ENCODE data around the gene AIPL1. TPM values are rescaled to one million over a fixed set of nuclear protein-coding genes. Genes with fewer than 3 reads are reported as not detected.

AIPL1 gene
- total and polyA plus RNA-seq, 10 of the 15 experiments (the other 5 are each of a cell fraction or from before 2014, with no cell fraction given): not detected

DNA sequence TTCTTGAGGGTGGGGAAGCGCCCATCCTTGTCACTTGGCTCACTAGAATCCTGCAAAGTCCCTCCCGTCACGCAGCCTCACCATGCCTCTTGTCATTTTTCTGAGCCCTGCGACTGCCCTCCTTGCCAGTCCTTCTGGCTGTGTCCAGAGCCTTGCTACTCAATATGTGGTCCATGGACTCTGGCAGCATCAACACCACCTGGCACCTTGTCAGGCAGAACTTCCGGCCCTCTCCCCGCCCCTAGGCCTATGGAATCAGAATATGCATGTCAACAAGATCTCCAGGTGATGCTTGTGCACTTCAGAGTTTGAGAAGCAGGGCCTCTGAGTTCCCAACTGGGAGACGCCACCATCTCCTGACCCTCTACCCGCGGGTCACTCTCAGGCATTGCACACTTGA lies 21.4 kb upstream of the AIPL1 start:
- H2AFZ ChIP-seq (ENCODE audit: control insufficient read depth, low read depth, low read length): no peak overlapping the region
- no peak overlapping the region for H3K27ac ChIP-seq (ENCODE audit: control insufficient read depth, insufficient read depth)
- ChIA-PET POLR2A (no interaction called here), RAD21 (ENCODE audit: unreplicated experiment) (no interaction called here), SMC1A (ENCODE audit: uncharacterized antibody, unreplicated experiment) (no interaction called here), CTCF (no interaction called here)
- H4K20me1 ChIP-seq (ENCODE audit: control insufficient read depth, insufficient read depth): no peaks in the 10 kb centered on the region
- TF ChIP-seq, protein P1, sequence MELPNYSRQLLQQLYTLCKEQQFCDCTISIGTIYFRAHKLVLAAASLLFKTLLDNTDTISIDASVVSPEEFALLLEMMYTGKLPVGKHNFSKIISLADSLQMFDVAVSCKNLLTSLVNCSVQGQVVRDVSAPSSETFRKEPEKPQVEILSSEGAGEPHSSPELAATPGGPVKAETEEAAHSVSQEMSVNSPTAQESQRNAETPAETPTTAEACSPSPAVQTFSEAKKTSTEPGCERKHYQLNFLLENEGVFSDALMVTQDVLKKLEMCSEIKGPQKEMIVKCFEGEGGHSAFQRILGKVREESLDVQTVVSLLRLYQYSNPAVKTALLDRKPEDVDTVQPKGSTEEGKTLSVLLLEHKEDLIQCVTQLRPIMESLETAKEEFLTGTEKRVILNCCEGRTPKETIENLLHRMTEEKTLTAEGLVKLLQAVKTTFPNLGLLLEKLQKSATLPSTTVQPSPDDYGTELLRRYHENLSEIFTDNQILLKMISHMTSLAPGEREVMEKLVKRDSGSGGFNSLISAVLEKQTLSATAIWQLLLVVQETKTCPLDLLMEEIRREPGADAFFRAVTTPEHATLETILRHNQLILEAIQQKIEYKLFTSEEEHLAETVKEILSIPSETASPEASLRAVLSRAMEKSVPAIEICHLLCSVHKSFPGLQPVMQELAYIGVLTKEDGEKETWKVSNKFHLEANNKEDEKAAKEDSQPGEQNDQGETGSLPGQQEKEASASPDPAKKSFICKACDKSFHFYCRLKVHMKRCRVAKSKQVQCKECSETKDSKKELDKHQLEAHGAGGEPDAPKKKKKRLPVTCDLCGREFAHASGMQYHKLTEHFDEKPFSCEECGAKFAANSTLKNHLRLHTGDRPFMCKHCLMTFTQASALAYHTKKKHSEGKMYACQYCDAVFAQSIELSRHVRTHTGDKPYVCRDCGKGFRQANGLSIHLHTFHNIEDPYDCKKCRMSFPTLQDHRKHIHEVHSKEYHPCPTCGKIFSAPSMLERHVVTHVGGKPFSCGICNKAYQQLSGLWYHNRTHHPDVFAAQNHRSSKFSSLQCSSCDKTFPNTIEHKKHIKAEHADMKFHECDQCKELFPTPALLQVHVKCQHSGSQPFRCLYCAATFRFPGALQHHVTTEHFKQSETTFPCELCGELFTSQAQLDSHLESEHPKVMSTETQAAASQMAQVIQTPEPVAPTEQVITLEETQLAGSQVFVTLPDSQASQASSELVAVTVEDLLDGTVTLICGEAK (IDR thresholded peaks at IDR 0.05; ENCODE audit: borderline replicate concordance): no peak
- TF ChIP-seq BHLHE40 (IDR thresholded peaks at IDR 0.05; ENCODE audit: borderline replicate concordance in 1 of 2, low read depth in 2 of 2, low read length in 1 of 2) (no peak), SMC3 (IDR thresholded peaks at IDR 0.05; ENCODE audit: borderline replicate concordance, low read length) (no peak), CREB1 (IDR thresholded peaks at IDR 0.05; ENCODE audit: low read depth) (no peak), ZNF274 (IDR thresholded peaks at IDR 0.05; ENCODE audit: insufficient read depth, insufficient read length) (no peak), POLR2A (IDR thresholded peaks at IDR 0.05; ENCODE audit: low read depth, low read length) (no peak), POLR2AphosphoS5 (IDR thresholded peaks at IDR 0.05; ENCODE audit: low read length) (no peak), BMI1 (IDR thresholded peaks at IDR 0.05; ENCODE audit: borderline replicate concordance) (no peak), ZNF207 (IDR thresholded peaks at IDR 0.05; ENCODE audit: borderline replicate concordance) (no peak)
- TF ChIP-seq, protein P2, sequence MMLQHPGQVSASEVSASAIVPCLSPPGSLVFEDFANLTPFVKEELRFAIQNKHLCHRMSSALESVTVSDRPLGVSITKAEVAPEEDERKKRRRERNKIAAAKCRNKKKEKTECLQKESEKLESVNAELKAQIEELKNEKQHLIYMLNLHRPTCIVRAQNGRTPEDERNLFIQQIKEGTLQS (IDR thresholded peaks at IDR 0.05; ENCODE audit: borderline replicate concordance, extremely low read depth, low read depth, low read length): no peak
- TF ChIP-seq, protein P3, sequence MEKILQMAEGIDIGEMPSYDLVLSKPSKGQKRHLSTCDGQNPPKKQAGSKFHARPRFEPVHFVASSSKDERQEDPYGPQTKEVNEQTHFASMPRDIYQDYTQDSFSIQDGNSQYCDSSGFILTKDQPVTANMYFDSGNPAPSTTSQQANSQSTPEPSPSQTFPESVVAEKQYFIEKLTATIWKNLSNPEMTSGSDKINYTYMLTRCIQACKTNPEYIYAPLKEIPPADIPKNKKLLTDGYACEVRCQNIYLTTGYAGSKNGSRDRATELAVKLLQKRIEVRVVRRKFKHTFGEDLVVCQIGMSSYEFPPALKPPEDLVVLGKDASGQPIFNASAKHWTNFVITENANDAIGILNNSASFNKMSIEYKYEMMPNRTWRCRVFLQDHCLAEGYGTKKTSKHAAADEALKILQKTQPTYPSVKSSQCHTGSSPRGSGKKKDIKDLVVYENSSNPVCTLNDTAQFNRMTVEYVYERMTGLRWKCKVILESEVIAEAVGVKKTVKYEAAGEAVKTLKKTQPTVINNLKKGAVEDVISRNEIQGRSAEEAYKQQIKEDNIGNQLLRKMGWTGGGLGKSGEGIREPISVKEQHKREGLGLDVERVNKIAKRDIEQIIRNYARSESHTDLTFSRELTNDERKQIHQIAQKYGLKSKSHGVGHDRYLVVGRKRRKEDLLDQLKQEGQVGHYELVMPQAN (conservative IDR thresholded peaks at IDR 0.05): no peak
- TF ChIP-seq, protein P4, sequence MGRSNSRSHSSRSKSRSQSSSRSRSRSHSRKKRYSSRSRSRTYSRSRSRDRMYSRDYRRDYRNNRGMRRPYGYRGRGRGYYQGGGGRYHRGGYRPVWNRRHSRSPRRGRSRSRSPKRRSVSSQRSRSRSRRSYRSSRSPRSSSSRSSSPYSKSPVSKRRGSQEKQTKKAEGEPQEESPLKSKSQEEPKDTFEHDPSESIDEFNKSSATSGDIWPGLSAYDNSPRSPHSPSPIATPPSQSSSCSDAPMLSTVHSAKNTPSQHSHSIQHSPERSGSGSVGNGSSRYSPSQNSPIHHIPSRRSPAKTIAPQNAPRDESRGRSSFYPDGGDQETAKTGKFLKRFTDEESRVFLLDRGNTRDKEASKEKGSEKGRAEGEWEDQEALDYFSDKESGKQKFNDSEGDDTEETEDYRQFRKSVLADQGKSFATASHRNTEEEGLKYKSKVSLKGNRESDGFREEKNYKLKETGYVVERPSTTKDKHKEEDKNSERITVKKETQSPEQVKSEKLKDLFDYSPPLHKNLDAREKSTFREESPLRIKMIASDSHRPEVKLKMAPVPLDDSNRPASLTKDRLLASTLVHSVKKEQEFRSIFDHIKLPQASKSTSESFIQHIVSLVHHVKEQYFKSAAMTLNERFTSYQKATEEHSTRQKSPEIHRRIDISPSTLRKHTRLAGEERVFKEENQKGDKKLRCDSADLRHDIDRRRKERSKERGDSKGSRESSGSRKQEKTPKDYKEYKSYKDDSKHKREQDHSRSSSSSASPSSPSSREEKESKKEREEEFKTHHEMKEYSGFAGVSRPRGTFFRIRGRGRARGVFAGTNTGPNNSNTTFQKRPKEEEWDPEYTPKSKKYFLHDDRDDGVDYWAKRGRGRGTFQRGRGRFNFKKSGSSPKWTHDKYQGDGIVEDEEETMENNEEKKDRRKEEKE (IDR thresholded peaks at IDR 0.05): no peak
- TF ChIP-seq, protein P5, sequence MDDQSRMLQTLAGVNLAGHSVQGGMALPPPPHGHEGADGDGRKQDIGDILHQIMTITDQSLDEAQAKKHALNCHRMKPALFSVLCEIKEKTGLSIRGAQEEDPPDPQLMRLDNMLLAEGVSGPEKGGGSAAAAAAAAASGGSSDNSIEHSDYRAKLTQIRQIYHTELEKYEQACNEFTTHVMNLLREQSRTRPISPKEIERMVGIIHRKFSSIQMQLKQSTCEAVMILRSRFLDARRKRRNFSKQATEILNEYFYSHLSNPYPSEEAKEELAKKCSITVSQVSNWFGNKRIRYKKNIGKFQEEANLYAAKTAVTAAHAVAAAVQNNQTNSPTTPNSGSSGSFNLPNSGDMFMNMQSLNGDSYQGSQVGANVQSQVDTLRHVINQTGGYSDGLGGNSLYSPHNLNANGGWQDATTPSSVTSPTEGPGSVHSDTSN (IDR thresholded peaks at IDR 0.05; ENCODE audit: insufficient replicate concordance, low read depth, low read length): no peak
- no peak for DNase-seq (ENCODE audit: low read depth, low spot score)
- H3K36me3 ChIP-seq (ENCODE audit: control insufficient read depth in 2 of 2, insufficient read depth in 2 of 2, low read length in 1 of 2): no peaks in the 10 kb centered on the region
- FAIRE-seq: no peak
- intact Hi-C loops (cut with micrococcal nuclease; ENCODE audit: unreplicated experiment) (no loop called here), in situ Hi-C loops (cut with MboI) (no loop called here)
- no peak for ATAC-seq
- no peak overlapping the region for H3K9ac ChIP-seq (ENCODE audit: control insufficient read depth, insufficient read depth, low read length)
- no peaks in the 10 kb centered on the region; a peak in 1 of 4 replicates for H3K27me3 ChIP-seq (replicated peaks in 1 of 2; ENCODE audit: control insufficient read depth in 2 of 2, insufficient read depth in 2 of 2, low read length in 1 of 2)
- 97% methylated on average over 9 of the region's 9 CpGs for WGBS (ENCODE audit: insufficient coverage, insufficient replicate concordance, low lambda C conversion rate, missing lambda C conversion rate)
- BruUV-seq (replicated peaks): no TSS peak
- peaks cover 29% of the 10 kb centered on the region for H3K4me1 ChIP-seq (ENCODE audit: control insufficient read depth, insufficient read depth, low read length)
- no peak overlapping the region for H3K4me2 ChIP-seq (ENCODE audit: control insufficient read depth, insufficient read depth)
- no peak overlapping the region for H3K4me3 ChIP-seq
- H3K9me3 ChIP-seq (replicated peaks; ENCODE audit: control insufficient read depth, insufficient read depth, low read length): no peaks in the 10 kb centered on the region
- no peaks in the 10 kb centered on the region for H3K79me2 ChIP-seq (ENCODE audit: control insufficient read depth, insufficient read depth, low read length)
